ENCODE measurements around the gene POLA1.

GRCh38 chrX:25012433-25012735, 318.7 kb downstream of the POLA1 start:
- TF ChIP-seq POLR2A (IDR thresholded peaks at IDR 0.05) (no peak), CTCF (IDR thresholded peaks at IDR 0.05) (no peak)

Measured in adrenal gland (tissue), 5 donors.